IMR-90 (cell line): Measurements from ENCODE around the gene C11orf97. TPM values are rescaled to one million over a fixed set of nuclear protein-coding genes. Genes with fewer than 3 reads are reported as not detected.

Experiments
- ATAC-seq: fragments of 200-7000 bp; cut with Tn5 transposase; 2 replicates; pipeline ENCODE4 v1.9.1; 2020; ENCODE audit warnings: low read depth, mild to moderate bottlenecking, moderate library complexity
- BruUV-seq: library from RNA; stranded (reverse); fragments of 400-500 nt; replicated peaks from 2 replicates; lab custom pipeline; 2021; lab: Mats Ljungman, UMichigan
- CTCF ChIA-PET: fragments of 300-600 bp; formaldehyde crosslinking; extraction: SDS; loops from one replicate; lab custom pipeline; 2021; ENCODE audit warnings: antibody characterized with exemption; lab: Yijun Ruan, JAX
- POLR2A ChIA-PET: fragments of 300-600 bp; sonication (Branson Sonifier 250); formaldehyde crosslinking; loops from one replicate; lab custom pipeline; 2022; ENCODE audit warnings: antibody characterized with exemption; ENCODE audit not compliant: unreplicated experiment; lab: Charles Lee
- DNase-seq: peaks from one replicate; pipeline ENCODE4 v3.0.0; 2013
- H2AFZ ChIP-seq: replicated peaks from 2 replicates; pipeline ENCODE3; 2013; ENCODE audit warnings: low read length, mild to moderate bottlenecking; ENCODE audit not compliant: poor library complexity
- H2AK5ac ChIP-seq: 2 replicates; pipeline ENCODE4 v1.6.1; 2013; ENCODE audit warnings: low read depth, low read length, inconsistent platforms
- H2AK9ac ChIP-seq: replicated peaks from 2 replicates; pipeline ENCODE3; 2013; ENCODE audit warnings: mild to moderate bottlenecking, low read depth, low read length, moderate library complexity; ENCODE audit not compliant: poor library complexity
- H2BK120ac ChIP-seq: 2 replicates; pipeline ENCODE4 v1.6.1; 2013; ENCODE audit warnings: low read depth, low read length, inconsistent platforms
- H2BK15ac ChIP-seq: 3 replicates; pipeline ENCODE4 v1.6.1; 2013; ENCODE audit warnings: low read depth, low read length, inconsistent platforms
- H2BK20ac ChIP-seq: 2 replicates; pipeline ENCODE4 v1.6.1; 2013; ENCODE audit warnings: low read depth, mild to moderate bottlenecking, inconsistent platforms, low read length, moderate library complexity
- H2BK5ac ChIP-seq: 2 replicates; pipeline ENCODE4 v1.6.1; 2013; ENCODE audit warnings: mild to moderate bottlenecking, low read depth, low read length, inconsistent platforms; ENCODE audit not compliant: poor library complexity, severe bottlenecking
- H3K14ac ChIP-seq: replicated peaks from 2 replicates; pipeline ENCODE4 v1.6.1; 2013; ENCODE audit warnings: low read depth, low read length, inconsistent platforms
- H3K18ac ChIP-seq: 2 replicates; pipeline ENCODE4 v1.6.1; 2013; ENCODE audit warnings: low read depth, low read length, control low read depth
- H3K23ac ChIP-seq: 2 replicates; pipeline ENCODE4 v1.6.1; 2013; ENCODE audit warnings: low read depth, low read length, inconsistent platforms
- H3K27ac ChIP-seq: 2 replicates; pipeline ENCODE4 v1.5.1; 2013; ENCODE audit warnings: mild to moderate bottlenecking, control low read depth, low read length; ENCODE audit not compliant: insufficient read depth
- H3K27me3 ChIP-seq: 2 replicates; pipeline ENCODE4 v1.6.1; 2013; ENCODE audit warnings: low read length; ENCODE audit not compliant: control insufficient read depth, insufficient read depth
- H3K36me3 ChIP-seq: 2 replicates; pipeline ENCODE4 v1.6.1; 2013; ENCODE audit warnings: low read length, mixed read lengths; ENCODE audit not compliant: control insufficient read depth, insufficient read depth
- H3K4ac ChIP-seq: 2 replicates; pipeline ENCODE4 v1.6.1; 2013; ENCODE audit warnings: low read depth, low read length, inconsistent platforms
- H3K4me1 ChIP-seq: 2 replicates; pipeline ENCODE4 v1.6.1; 2013; ENCODE audit warnings: low read length, mixed read lengths; ENCODE audit not compliant: control insufficient read depth, insufficient read depth
- H3K4me2 ChIP-seq: 2 replicates; pipeline ENCODE4 v1.6.1; 2013; ENCODE audit warnings: low read depth, mild to moderate bottlenecking, control low read depth, low read length, moderate library complexity
- H3K4me3 ChIP-seq: 2 replicates; pipeline ENCODE4 v1.5.1; 2013; ENCODE audit warnings: low read depth, mild to moderate bottlenecking, control low read depth, low read length, moderate library complexity; ENCODE audit not compliant: insufficient read depth
- H3K56ac ChIP-seq: 2 replicates; pipeline ENCODE4 v1.6.1; 2013; ENCODE audit warnings: low read length, inconsistent platforms; ENCODE audit not compliant: insufficient read depth; ENCODE audit errors: extremely low read depth
- H3K79me1 ChIP-seq, 2 experiments: 2 replicates each; pipeline ENCODE4 v1.6.1; 2013; ENCODE audit warnings: low read length in 2 of 2, inconsistent platforms in 1 of 2, low read depth in 1 of 2
- H3K9ac ChIP-seq: 2 replicates; pipeline ENCODE4 v1.6.1; 2013; ENCODE audit warnings: low read depth, low read length, control low read depth
- H3K9me1 ChIP-seq: 2 replicates; pipeline ENCODE4 v1.6.1; 2013; ENCODE audit warnings: low read length, inconsistent platforms; ENCODE audit not compliant: insufficient read depth
- H3K9me3 ChIP-seq: 2 replicates; pipeline ENCODE4 v1.6.1; 2013; ENCODE audit warnings: low read length; ENCODE audit not compliant: control insufficient read depth, insufficient read depth
- H4K20me1 ChIP-seq: 2 replicates; pipeline ENCODE4 v1.6.1; 2013; ENCODE audit warnings: low read length, inconsistent platforms; ENCODE audit not compliant: insufficient read depth
- H4K5ac ChIP-seq: 2 replicates; pipeline ENCODE4 v1.6.1; 2013; ENCODE audit warnings: mild to moderate bottlenecking, low read depth, low read length, control low read depth
- H4K8ac ChIP-seq, 2 experiments: 2 replicates each; pipeline ENCODE4 v1.6.1; 2013; ENCODE audit warnings: low read depth in 2 of 2, low read length in 2 of 2, control low read depth in 1 of 2, inconsistent platforms in 1 of 2
- H4K91ac ChIP-seq: 2 replicates; pipeline ENCODE4 v1.6.1; 2013; ENCODE audit warnings: low read depth, low read length, inconsistent platforms; ENCODE audit not compliant: insufficient read depth
- CEBPB ChIP-seq: IDR thresholded peaks from 2 replicates; pipeline ENCODE4 v1.6.1; 2012; ENCODE audit warnings: low read depth, low read length, improper control_type of control experiment
- RFX5 ChIP-seq: IDR thresholded peaks from 2 replicates; pipeline ENCODE4 v1.8.0; 2012; ENCODE audit warnings: low read depth, mild to moderate bottlenecking, low read length, moderate library complexity
- SMC3 ChIP-seq: fragments of 150-350 bp; IDR thresholded peaks from 2 replicates; pipeline ENCODE4 v1.6.1; 2016; ENCODE audit warnings: low read depth, mild to moderate bottlenecking, antibody characterized with exemption, low read length, moderate library complexity
- WGBS, 2 experiments: methylation state at CpG; one replicate each; pipeline versions ENCODE4 v1.1.5 to v1.1.7; 2013; ENCODE audit warnings: missing lambda C conversion rate in 2 of 2; ENCODE audit not compliant: insufficient read length in 1 of 2; ENCODE audit errors: extremely low coverage in 2 of 2; 5-methylcytosine and 5-hydroxymethylcytosine counted together
- dilution Hi-C: fragments of 300-500 bp; cut with HindIII; formaldehyde crosslinking; loops from one replicate; pipeline ENCODE4 v1.14.3; 2018; ENCODE audit warnings: low sequenced_read_pairs; ENCODE audit not compliant: unreplicated experiment
- in situ Hi-C: fragments of 300-500 bp; cut with MboI; formaldehyde crosslinking; loops from 3 replicates; pipeline ENCODE4 v1.14.3; 2019; ENCODE audit warnings: low sequenced_read_pairs, inconsistent platforms, mixed read lengths
- intact Hi-C: fragments of 100-400 bp; cut with micrococcal nuclease; formaldehyde crosslinking; loops from 2 replicates; pipeline ENCODE4 v1.10.0; 2022
- polyA plus RNA-seq, 3 experiments: library from polyadenylated mRNA; depleted of rRNA; stranded (reverse); fragments of >200 nt; gene quantifications; 2 replicates each; pipeline ENCODE4 v1.2.3, GENCODE V29; 2012; ENCODE audit warnings: low replicate concordance in 1 of 3
- total RNA-seq: library from RNA; depleted of rRNA; stranded (reverse); fragments of >200 nt; gene quantifications from 2 replicates; pipeline ENCODE4 v1.2.3, GENCODE V29; 2012
- TF ChIP-seq, protein P1 (sequence below): fragments of 150-350 bp; IDR thresholded peaks from 2 replicates; pipeline ENCODE4 v1.6.1; 2017; ENCODE audit warnings: mild to moderate bottlenecking, antibody characterized with exemption, low read length, low read depth

Gene C11orf97
- total and polyA plus RNA-seq, 2 of the 4 experiments (the other 2 are of a cell fraction): not detected

- TF ChIP-seq CEBPB (peak; percentile 70), RFX5 (no peak), SMC3 (no peak)
- TF ChIP-seq, protein P1, sequence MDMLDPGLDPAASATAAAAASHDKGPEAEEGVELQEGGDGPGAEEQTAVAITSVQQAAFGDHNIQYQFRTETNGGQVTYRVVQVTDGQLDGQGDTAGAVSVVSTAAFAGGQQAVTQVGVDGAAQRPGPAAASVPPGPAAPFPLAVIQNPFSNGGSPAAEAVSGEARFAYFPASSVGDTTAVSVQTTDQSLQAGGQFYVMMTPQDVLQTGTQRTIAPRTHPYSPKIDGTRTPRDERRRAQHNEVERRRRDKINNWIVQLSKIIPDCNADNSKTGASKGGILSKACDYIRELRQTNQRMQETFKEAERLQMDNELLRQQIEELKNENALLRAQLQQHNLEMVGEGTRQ: no peak
- dilution Hi-C loops (no loop called here), intact Hi-C loops (loop anchor here (2.0 to 5.0 kb wide), 2 partner anchors 587 to 1275 kb away; no protein-coding TSS in a partner anchor), in situ Hi-C loops (loop anchor here (10.0 kb wide), 1 partner anchor 613 kb away; no protein-coding TSS in a partner anchor)
- Histone ChIP-seq H2AFZ (no peak overlapping the region), H2BK15ac (no peak overlapping the region), H3K9me1 (no peaks in the 10 kb centered on the region), H2AK9ac (no peak overlapping the region), H3K36me3 (no peaks in the 10 kb centered on the region), H3K79me1 (no peaks in the 10 kb centered on the region), H3K14ac (no peak overlapping the region), H2AK5ac (no peak overlapping the region), H2BK120ac (no peak overlapping the region), H3K9ac (no peak overlapping the region), H3K4me3 (no peak overlapping the region), H2BK5ac (no peak overlapping the region), H4K5ac (no peak overlapping the region), H2BK20ac (no peak overlapping the region), H3K27ac (no peak overlapping the region), H3K56ac (no peak overlapping the region), H3K9me3 (no peaks in the 10 kb centered on the region), H3K18ac (no peak overlapping the region), H3K4me1 (no peaks in the 10 kb centered on the region; the same call in 1 of the 2 replicates), H4K91ac (no peak overlapping the region), H3K23ac (no peak overlapping the region), H3K4me2 (no peak overlapping the region), H4K8ac (no peak overlapping the region), H4K20me1 (no peaks in the 10 kb centered on the region), H3K27me3 (no peaks in the 10 kb centered on the region; the same call in 1 of the 2 replicates), H3K4ac (no peak overlapping the region)
- no CpG with 5 or more reads among the region's 4 CpGs for WGBS, 2 experiments
- ChIA-PET CTCF (interaction anchor here (1.5 kb wide), 1 partner anchor 612 kb away, joined by 5 read pairs; no protein-coding TSS in a partner anchor), POLR2A (no interaction called here)
- BruUV-seq: no TSS peak
- no peak for DNase-seq
- no peak for ATAC-seq
Measured at GRCh38 chr11:94507485-94507884, 4.8 kb upstream of the C11orf97 start.
